Stimulated activated CD4-positive, alpha-beta T cell treated with anti-CD3 and anti-CD28 coated beads, Interleukin-1b, Interleukin-23, amount 100 ng/mL, for 48 hours (primary cell): ENCODE results near the gene NFU1.
A peak's percentile ranks its signal among the peaks of the same experiment; 100 is the strongest.
"Not testable (repeated sequence)": the region's sequence is repeated elsewhere in the genome, so short reads cannot be mapped to it uniquely, and the experiment has no call there.

ENCODE experiments used
- DNase-seq: peaks from one replicate; pipeline ENCODE4 v3.0.0-alpha.2; 2020

The NFU1 gene

GRCh38 chr2:69450735-69451416 lies 13.6 kb upstream of the NFU1 start:
- no peak for DNase-seq

GRCh38 chr2:69449906-69450305 lies 12.7 kb upstream of the NFU1 start:
- no peak for DNase-seq

GRCh38 chr2:69443673-69444072 lies 6.4 kb upstream of the NFU1 start:
- DNase-seq: not testable (repeated sequence)

DNA sequence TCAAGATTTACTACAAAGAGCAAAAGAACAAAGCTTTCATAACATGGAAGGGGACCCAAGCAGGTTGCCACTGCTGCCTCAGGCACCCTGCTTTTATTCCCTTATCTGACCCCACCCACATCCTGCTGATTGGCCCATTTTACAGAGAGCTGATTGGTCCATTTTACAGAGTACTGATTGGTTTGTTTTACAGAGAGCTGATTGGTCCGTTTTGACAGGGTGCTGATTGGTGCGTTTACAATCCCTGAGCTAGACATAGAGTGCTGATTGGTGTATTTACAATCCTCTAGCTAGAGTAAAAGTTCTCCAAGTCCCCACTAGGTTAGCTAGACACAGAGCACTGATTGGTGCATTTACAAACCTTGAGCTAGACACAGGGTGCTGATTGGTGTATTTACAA lies 2.3 kb upstream of the NFU1 start:
- DNase-seq: peak; percentile 6

DNA sequence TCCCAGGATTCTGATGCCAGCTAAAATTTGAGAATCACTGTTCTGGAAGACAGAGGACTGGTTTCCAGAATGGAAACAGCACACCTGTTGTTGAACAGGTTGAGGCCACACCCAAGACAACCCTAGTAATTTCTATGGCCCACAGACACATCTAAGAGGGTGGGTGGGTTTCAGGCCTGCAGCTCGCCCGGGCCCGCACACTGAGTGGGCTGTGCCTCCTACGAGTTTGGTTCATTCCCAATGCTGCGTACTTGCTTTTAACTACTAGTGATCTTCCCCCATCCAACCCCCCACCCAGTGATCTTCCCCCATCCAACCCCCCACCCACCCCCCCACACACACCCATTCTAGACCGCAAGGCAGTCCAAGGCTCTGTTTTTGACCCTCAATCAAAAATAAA lies 1.3 kb upstream of the NFU1 start:
- DNase-seq: no peak

DNA sequence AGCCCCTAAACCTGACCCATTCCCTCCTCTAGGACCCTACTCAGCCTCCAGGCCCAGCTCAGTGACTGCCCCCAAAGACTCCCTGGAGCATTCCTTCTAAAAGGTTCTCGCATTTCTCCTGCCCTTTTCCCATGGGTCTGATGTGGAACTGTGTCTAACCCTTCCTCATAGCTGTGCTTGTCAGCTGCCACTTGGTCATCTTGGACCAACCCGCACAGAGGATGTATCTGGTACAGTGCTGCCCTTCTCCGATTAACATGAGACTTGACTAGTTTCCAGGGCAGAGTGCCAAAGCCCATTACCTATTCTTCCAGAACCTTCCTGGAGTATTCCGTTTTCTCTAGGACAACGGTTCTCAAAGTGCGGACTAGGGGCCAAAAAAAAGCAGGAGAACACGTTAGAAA lies 518 bp upstream of the NFU1 start:
- no peak for DNase-seq

GRCh38 chr2:69436596-69436937 lies 668 bp downstream of the NFU1 start:
- no peak for DNase-seq

- DNase-seq: no peak
Measured at GRCh38 chr2:69434753-69435152, 2.5 kb downstream of the NFU1 start.

- no peak for DNase-seq
Measured at GRCh38 chr2:69429491-69430183, 7.6 kb downstream of the NFU1 start.

GRCh38 chr2:69428981-69429380 lies 8.3 kb downstream of the NFU1 start:
- DNase-seq: no peak

GRCh38 chr2:69424419-69424818 lies 12.8 kb downstream of the NFU1 start:
- no peak for DNase-seq

GRCh38 chr2:69422198-69422597 lies 15.0 kb downstream of the NFU1 start:
- DNase-seq: no peak

DNA sequence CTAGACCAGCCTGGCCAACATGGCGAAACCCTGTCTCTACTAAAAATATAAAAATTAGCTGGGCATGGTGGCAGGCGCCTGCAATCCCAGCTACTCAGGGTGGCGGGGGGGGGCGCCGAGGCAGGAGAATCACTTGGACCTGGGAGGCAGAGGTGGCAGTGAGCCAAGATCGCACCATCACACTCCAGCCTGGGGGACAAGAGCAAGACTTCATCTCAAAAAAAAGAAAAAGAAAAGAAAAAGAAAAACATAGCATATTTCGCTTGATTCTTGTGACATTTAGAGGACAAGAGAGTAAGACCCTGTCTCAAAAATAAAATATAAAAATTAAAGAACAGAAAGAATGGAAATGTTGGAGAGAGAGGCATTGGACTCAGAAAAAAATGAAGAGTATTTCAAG lies 18.1 kb downstream of the NFU1 start:
- not testable (repeated sequence) for DNase-seq

DNA sequence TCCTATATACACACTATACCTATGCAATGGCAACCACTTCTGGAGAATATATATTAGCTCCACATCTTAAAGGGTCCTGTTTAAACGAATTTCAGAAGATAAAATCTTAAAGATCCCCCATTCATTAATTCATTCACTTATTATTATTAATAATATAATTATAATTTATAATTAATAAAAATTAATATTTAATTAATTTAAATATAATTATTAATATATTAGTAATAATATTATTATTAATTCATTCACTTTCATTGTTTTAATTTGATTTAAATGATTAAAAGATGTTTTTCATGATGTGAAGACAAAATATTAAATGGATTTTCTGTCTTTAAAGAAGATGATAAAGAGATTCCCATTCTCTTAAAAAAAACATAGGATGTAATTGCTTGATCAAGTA lies 21.1 kb downstream of the NFU1 start:
- no peak for DNase-seq

GRCh38 chr2:69411120-69411519 lies 26.1 kb downstream of the NFU1 start:
- DNase-seq: no peak

DNA sequence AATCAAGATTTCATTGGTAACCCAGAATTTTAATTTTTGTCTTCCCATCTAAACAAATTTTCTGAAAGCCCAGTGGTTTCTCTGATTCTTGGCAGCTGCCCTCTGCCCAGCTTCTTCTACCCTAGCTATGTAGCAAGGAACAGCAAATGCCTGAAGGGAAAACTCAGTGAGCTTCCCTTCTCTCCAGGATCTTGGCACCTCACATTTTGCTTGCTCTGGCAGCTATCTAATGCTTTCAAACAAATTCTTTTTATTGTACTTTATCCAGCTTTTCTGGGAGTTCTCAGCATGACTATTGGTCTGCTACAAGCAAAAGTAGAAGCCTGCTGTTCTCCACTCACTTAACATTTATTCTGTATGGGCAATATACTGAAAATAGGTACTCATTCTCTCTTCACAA lies 31.9 kb downstream of the NFU1 start:
- no peak for DNase-seq

DNA sequence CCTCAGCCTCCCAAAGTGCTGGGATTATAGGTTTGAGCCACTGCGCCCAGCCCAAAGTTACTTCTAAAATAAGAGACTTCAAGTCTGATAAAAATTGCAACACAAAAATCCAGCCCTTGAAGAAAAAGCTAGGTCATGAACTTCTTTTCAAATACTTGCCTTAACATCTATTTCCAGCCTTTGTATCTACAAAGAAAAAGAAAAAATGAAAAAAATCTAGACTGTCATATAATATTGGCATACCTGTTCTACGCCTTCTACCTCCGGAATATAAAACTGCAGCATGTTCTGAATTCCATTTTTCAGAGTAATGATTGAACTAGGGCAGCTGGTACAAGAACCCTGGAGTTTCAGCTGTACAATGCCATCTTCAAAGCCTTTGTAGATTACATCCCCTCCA lies 37.1 kb downstream of the NFU1 start:
- DNase-seq: no peak

GRCh38 chr2:69397234-69397633 lies 40.0 kb downstream of the NFU1 start:
- DNase-seq: no peak

DNA sequence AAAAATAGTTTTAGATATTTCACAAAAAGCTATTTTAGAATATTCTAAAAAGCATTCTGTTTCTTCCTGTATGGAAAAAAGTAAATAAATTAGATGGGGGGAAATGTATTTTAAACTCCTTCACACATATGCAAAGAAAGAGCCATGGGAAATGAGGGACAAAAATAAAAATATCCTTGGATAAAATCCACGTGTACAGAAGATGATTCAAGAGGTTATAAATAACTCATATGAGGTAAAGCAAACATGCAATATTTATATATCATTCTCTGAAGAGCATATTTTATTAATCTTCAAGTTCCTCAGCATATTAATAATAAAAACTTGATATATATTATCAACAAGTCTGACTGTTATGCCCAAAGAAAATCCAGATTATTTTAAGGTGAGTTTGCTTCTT lies 41.4 kb downstream of the NFU1 start:
- no peak for DNase-seq

GRCh38 chr2:69393963-69394362 lies 43.3 kb downstream of the NFU1 start:
- no peak for DNase-seq

GRCh38 chr2:69390471-69390870 lies 46.8 kb downstream of the NFU1 start:
- no peak for DNase-seq

GRCh38 chr2:69390001-69390400 lies 47.2 kb downstream of the NFU1 start:
- no peak for DNase-seq

DNA sequence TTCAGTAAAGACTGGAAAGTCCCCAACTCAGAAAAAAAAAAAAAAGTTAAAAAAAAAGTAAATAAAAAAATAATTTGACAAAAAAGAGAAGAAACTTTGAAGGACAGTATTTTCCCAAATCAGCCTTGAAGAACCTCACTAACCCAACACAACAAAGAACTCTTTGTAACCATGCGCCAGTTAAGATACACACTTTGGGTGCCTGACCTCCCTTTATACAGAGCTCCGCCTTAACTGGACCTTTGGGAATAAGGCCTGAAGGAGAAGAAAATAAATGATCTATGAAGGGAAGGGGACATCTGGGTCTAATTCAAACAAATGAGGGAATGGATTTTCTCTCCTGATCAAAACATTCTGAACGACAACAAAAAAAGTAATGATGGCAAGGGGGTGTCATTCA lies 48.0 kb downstream of the NFU1 start:
- no peak for DNase-seq

DNA sequence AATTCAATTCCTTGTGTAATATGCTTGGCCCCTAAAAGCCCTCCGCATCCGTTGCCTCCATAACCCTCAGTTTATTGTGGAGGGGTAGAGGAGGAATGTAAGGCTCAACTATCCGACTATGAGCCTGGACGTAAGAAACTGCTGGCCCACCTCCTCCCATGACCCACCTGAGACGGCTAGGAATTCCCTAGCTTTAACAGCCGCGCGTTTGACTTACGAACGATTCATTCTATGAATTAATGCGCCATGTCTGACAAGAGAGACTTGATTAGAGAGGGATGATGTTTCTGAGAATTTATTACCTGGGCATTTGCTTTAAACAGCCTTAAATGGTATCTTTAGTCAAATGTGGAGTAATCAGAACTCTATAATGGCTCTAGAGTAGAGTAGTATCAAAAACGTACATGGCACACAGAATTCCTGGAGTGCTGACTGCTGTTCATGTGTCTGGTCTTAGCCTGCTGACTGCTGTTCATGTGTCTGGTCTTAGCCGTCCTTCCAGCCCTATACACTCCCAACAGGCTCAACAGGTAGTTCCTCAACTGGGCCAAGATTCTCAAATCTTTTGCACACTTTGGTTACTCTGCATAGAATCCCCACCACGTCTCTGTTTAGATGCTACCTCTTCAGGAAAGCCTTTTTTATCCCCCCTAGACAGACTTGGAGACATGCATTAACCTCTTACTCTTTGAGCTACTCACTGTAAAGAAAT lies 49.3 kb downstream of the NFU1 start:
- no peak for DNase-seq
